ENCODE results near the gene MYOF.
A peak's percentile ranks its signal among the peaks of the same experiment; 100 is the strongest.

The MYOF gene, protein sequence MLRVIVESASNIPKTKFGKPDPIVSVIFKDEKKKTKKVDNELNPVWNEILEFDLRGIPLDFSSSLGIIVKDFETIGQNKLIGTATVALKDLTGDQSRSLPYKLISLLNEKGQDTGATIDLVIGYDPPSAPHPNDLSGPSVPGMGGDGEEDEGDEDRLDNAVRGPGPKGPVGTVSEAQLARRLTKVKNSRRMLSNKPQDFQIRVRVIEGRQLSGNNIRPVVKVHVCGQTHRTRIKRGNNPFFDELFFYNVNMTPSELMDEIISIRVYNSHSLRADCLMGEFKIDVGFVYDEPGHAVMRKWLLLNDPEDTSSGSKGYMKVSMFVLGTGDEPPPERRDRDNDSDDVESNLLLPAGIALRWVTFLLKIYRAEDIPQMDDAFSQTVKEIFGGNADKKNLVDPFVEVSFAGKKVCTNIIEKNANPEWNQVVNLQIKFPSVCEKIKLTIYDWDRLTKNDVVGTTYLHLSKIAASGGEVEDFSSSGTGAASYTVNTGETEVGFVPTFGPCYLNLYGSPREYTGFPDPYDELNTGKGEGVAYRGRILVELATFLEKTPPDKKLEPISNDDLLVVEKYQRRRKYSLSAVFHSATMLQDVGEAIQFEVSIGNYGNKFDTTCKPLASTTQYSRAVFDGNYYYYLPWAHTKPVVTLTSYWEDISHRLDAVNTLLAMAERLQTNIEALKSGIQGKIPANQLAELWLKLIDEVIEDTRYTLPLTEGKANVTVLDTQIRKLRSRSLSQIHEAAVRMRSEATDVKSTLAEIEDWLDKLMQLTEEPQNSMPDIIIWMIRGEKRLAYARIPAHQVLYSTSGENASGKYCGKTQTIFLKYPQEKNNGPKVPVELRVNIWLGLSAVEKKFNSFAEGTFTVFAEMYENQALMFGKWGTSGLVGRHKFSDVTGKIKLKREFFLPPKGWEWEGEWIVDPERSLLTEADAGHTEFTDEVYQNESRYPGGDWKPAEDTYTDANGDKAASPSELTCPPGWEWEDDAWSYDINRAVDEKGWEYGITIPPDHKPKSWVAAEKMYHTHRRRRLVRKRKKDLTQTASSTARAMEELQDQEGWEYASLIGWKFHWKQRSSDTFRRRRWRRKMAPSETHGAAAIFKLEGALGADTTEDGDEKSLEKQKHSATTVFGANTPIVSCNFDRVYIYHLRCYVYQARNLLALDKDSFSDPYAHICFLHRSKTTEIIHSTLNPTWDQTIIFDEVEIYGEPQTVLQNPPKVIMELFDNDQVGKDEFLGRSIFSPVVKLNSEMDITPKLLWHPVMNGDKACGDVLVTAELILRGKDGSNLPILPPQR (N-terminal part only)

DNA sequence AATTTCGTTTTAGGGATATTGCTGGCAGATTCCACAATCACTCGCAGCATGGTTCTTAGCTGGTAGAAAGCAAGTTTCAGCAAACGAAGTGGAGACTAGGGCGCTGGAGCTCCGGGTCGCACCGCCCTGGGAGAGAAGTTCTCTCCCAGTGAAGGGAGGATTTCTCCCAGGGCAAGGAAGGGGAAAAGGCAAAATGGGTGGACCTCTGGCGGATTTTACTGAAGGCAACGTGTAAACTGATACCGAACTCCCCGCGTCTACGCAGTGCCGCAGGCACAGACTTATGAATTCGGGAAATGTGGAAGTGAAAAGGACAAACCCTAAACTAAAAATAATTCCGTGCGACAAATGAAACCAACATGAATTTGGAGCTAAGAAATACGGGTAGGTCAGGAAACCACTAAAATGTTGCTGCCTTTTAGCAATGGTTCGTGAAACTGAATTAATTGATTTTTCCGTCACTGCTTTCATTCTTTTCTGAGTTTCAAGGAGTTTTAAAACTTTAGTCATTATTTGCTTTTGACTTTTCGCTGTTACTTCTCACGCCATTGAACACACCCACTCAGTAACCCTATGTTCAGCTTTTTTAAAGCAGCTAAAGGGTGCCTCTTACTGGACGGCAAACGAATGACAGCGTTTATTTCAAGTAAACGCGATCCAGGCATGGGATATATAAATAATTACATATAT lies at the start of gene MYOF:
Gene MYOF, minus strand, starts transcription at position 190 of the 690 bp plus-strand sequence. Its CDS starts 140 bp downstream, at position 50.
- peak; percentile 18 to 34 for DNase-seq

- DNase-seq, result no peak
These were observed 36.4 kb upstream of the MYOF start for GRCh38 chr10:93518531-93518930.

- DNase-seq, result no peak
These were observed 33.9 kb upstream of the MYOF start for GRCh38 chr10:93516006-93516380.

- no peak for DNase-seq
These were observed 33.2 kb upstream of the MYOF start for GRCh38 chr10:93515071-93516005.

DNA sequence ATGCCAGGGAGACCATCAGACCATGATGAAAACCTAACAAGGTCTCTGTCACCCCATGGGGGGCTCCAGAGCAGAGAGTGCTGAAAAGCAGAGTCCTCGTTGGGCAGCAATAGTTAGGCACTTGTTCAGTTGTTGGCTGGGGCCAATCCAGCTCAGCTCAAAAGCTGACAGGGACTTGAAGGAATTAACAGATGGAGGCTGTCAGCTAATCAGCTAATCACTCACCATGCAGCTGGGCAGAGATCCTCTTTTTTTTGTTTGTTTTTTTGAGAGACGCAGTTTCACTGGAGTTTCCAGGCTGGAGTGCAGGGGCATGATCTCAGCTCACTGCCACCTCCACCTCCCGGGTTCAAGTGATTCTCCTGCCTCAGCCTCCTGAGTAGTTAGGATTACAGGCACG lies 32.4 kb upstream of the MYOF start:
- no peak for DNase-seq

DNA sequence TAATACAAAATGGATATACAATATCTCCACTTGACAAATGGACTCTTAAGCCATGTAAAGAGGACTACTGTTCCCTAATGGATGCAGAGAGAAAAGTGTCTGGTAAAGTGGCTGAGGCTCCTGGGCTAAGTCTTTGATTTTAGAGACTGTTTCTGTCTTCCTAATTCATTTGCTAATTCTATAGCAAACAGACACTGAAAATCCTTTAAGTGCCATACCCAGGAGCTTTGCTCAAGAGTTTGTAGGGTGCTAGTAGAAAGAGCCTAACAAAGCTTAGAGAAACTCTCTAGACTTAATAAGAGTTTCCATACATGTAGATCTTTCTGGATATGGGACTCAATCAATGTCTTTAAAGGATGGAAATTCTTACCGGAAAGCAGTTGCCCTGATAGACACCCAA lies 31.0 kb upstream of the MYOF start:
- no peak for DNase-seq

DNA sequence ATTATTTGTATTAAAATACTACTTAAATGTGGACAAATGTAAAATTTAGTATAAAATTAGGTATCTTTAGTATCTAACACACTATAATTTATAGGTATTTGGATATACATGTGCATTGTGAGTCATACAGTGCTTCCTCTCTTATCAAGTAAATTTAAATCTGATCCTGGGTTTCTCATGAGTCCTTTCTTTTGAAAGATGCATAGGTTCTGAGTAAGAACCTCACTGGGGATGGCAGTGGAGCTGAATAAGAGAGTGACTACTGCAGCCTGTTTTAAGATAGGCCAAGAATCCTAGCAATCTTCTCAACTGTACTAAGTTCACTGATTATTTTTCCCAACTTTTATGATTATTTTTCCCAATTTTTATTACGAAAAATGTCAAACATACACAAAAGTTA lies 30.4 kb upstream of the MYOF start:
- no peak for DNase-seq

GRCh38 chr10:93509816-93510215 lies 27.7 kb upstream of the MYOF start:
- DNase-seq, result no peak

- DNase-seq, result no peak
These were observed 22.9 kb upstream of the MYOF start for GRCh38 chr10:93505075-93505474.

- DNase-seq, result no peak
These were observed 20.9 kb upstream of the MYOF start for GRCh38 chr10:93503075-93503474.

GRCh38 chr10:93501650-93502049 lies 19.5 kb upstream of the MYOF start:
- no peak for DNase-seq

DNA sequence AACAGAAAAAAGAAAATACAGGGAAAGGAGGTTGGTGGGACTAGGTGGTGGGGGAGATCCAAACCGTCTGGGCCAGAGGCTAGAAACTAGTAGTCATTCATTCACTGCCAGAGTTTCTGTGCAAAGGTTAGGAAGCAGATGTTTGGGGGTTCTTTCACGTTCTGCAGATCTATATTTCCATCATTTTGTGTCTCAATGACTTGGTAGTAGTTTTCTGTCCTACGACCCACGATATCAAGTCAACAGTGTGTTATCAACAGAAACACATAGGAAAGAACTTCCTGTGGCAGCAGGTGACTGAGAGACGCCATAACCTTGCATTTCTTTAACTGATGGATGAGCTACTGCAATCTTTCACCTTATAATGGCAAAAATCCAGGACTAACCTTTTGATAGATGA lies 16.0 kb upstream of the MYOF start:
- no peak for DNase-seq

DNA sequence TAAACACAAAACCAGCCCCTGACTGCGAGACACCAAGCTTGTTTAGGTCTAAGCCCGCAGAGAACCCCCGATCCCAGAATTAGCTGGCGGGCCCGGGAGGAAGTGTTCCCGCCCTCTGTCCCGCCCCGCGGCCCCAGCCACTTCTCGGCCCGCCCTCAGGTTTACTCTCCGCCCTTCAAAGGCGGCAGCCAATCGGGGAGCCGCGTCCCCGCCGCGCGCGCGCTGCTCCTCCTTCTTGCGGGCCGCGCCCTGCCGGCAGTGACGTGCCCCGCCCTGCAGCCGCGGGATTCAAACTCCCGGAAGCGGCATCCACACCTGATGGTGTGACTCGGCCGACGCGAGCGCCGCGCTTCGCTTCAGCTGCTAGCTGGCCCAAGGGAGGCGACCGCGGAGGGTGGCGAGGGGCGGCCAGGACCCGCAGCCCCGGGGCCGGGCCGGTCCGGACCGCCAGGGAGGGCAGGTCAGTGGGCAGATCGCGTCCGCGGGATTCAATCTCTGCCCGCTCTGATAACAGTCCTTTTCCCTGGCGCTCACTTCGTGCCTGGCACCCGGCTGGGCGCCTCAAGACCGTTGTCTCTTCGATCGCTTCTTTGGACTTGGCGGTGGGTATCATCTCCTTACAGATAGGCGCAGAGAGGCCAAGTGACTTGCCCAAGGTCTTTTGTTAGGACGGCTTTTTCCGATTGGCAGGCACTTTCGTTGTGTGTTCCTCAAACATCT lies 14.3 kb upstream of the MYOF start, which contains the start of gene CEP55:
Gene CEP55, plus strand, starts transcription at position 291 of the 720 bp plus-strand sequence. CDS start 3,440 bp downstream, outside the sequence.
- DNase-seq, result peak; percentile 92 to 94

GRCh38 chr10:93495654-93496321 lies 13.7 kb upstream of the MYOF start:
- no peak for DNase-seq

DNA sequence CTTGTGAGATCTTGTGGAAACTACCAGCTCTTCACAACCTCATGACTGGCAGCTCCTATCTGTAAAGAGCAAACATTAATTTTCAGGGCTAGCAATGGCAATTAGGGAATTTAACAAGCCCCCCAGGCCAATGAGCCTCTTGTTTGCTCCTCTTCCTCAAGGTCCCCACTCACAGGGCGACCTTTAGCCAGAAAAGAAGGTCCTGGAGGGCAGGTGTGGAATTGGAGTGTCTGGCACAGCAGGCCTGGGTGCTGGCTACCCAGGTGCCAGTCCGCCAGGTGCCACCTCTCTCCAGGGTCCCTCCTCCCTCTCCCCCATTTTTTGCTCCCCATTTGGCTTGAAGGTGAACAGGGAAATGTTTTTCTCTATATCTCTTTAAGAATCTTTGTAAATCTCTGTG lies 12.4 kb upstream of the MYOF start:
- no peak for DNase-seq

DNA sequence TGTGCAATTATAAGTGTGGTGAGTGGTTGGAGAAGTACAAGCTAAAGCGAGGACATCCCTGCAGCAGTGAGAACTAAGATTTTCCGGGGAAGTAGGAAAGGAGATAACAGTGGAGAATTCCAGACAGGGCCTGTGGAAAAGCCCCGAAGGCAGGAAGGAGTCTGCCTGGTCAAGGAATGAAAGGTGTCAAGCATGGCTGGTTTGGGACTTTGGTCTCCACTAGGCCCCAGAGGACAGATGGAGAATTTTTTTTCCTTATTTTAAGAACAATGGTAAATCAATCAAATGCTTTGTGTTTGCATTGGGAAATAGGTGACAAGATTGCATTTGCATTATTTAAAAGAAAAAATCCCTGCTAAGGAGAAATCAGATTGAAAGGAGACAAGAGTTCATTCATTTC lies 11.0 kb upstream of the MYOF start:
- DNase-seq, result no peak

GRCh38 chr10:93491602-93492121 lies 9.5 kb upstream of the MYOF start:
- no peak for DNase-seq

- DNase-seq, result no peak
These were observed 6.9 kb upstream of the MYOF start for GRCh38 chr10:93488956-93489528.

GRCh38 chr10:93485690-93486089 lies 3.6 kb upstream of the MYOF start:
- DNase-seq, result no peak
